Stomach (tissue), 4 donors: Measurements from ENCODE around the gene PIK3R4.

Source experiments
- EP300 ChIP-seq: sonication (generic); formaldehyde crosslinking; IDR thresholded peaks from one replicate; pipeline ENCODE4 v1.6.1; 2017; ENCODE audit warnings: antibody characterized with exemption
- POLR2A ChIP-seq, 4 donors: fragments of 450-650 bp; IDR thresholded peaks; one replicate each; pipeline ENCODE4 v1.6.1; 2016; ENCODE audit warnings: antibody characterized with exemption in 4 of 4, control low read depth in 2 of 4, mild to moderate bottlenecking in 1 of 4, moderate library complexity in 1 of 4
- POLR2AphosphoS5 ChIP-seq, 3 donors: sonication (generic); formaldehyde crosslinking; IDR thresholded peaks; one replicate each; pipeline ENCODE4 v1.6.1; 2016; ENCODE audit warnings: antibody characterized with exemption in 3 of 3
- TF ChIP-seq, protein P1 (sequence below), 7 experiments: fragments of 450-650 bp in 4 of 7; fragments of 200-600 bp in 3 of 7; sonication (generic) in 3 of 7; IDR thresholded peaks; one replicate each; pipeline ENCODE4 v1.5.1; 2016 to 2019; ENCODE audit warnings: antibody characterized with exemption in 7 of 7, control low read depth in 2 of 7, mild to moderate bottlenecking in 1 of 7

DNA sequence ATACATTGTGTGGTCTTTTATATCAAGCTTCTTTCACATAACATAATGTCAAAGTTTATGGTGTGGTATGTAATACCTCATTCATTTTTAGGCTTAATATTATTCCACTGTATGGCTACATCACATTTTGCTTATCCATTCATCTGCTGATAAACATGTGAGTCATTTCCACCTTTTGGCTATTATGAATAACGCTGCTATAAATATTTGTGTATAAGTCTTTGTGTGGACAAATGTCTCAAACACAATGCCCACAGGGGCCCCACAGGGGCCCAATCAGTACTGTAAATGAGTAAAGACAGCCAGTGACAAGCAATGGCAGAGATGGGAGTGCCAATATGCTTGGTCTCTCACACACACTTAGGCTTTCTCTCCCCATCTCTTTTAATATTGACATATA is 54.2 kb downstream of the PIK3R4 start:
- no peak for TF ChIP-seq POLR2AphosphoS5 (IDR thresholded peaks at IDR 0.05)
- TF ChIP-seq, protein P1, sequence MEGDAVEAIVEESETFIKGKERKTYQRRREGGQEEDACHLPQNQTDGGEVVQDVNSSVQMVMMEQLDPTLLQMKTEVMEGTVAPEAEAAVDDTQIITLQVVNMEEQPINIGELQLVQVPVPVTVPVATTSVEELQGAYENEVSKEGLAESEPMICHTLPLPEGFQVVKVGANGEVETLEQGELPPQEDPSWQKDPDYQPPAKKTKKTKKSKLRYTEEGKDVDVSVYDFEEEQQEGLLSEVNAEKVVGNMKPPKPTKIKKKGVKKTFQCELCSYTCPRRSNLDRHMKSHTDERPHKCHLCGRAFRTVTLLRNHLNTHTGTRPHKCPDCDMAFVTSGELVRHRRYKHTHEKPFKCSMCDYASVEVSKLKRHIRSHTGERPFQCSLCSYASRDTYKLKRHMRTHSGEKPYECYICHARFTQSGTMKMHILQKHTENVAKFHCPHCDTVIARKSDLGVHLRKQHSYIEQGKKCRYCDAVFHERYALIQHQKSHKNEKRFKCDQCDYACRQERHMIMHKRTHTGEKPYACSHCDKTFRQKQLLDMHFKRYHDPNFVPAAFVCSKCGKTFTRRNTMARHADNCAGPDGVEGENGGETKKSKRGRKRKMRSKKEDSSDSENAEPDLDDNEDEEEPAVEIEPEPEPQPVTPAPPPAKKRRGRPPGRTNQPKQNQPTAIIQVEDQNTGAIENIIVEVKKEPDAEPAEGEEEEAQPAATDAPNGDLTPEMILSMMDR (IDR thresholded peaks at IDR 0.05), result no peak
- TF ChIP-seq EP300, result no peak
- no peak for TF ChIP-seq POLR2A (IDR thresholded peaks at IDR 0.05)
